Left lung (tissue), 10 donors: ENCODE results near the gene HIVEP3. TPM values are rescaled to one million over a fixed set of nuclear protein-coding genes. Genes with fewer than 3 reads are reported as not detected.

Source experiments
- ATAC-seq: fragments of 200-7000 bp; cut with Tn5 transposase; one replicate; pipeline ENCODE4 v1.9.1; 2020; ENCODE audit warnings: moderate library complexity
- DNase-seq, 4 donors: peaks; one replicate each; pipeline ENCODE4 v3.0.0-alpha.2; 2013 to 2020
- H3K27ac ChIP-seq, 2 donors: fragments of 200-600 bp; sonication (generic) in 1 of 2; one replicate each; pipeline versions ENCODE4 v1.5.0 to v1.8.0; 2020 to 2021
- H3K27me3 ChIP-seq, 2 donors: fragments of 200-600 bp; sonication (generic) in 1 of 2; one replicate each; pipeline versions ENCODE4 v1.5.0 to v1.8.0; 2020 to 2021
- H3K36me3 ChIP-seq, 2 donors: fragments of 200-600 bp; sonication (generic) in 1 of 2; one replicate each; pipeline versions ENCODE4 v1.5.0 to v1.8.0; 2020 to 2021
- H3K4me1 ChIP-seq, 2 donors: fragments of 200-600 bp; one replicate each; pipeline ENCODE4 v1.8.0; 2021
- H3K4me3 ChIP-seq, 2 donors: fragments of 200-600 bp; sonication (generic) in 1 of 2; one replicate each; pipeline versions ENCODE4 v1.5.0 to v1.8.0; 2020 to 2021; ENCODE audit warnings: mild to moderate bottlenecking in 1 of 2
- H3K9me3 ChIP-seq, 2 donors: fragments of 200-600 bp; sonication (generic) in 1 of 2; one replicate each; pipeline versions ENCODE4 v1.5.0 to v1.8.0; 2020 to 2021
- intact Hi-C, 2 donors: fragments of 100-400 bp; cut with DNase I; formaldehyde crosslinking; loops; one replicate each; pipeline versions ENCODE4 v1.11.2 to v1.14.2; 2022
- polyA plus RNA-seq, 6 donors: library from polyadenylated mRNA; unstranded; fragments of 120-200 nt; gene quantifications; one replicate each; pipeline ENCODE4 v1.2.1, GENCODE V29; 2013; ENCODE audit not compliant: insufficient read length in 6 of 6
- total RNA-seq, 2 donors: library from RNA; stranded (reverse); fragmentation: NEBNext Ultra II Directional; extraction: Animal tissue kit (Norgen Biotek cat#: 25700); gene quantifications; one replicate each; pipeline ENCODE4 v1.2.1, GENCODE V29; 2021
- TF ChIP-seq, protein P1 (sequence below), 2 donors: fragments of 200-600 bp; sonication (generic) in 1 of 2; IDR thresholded peaks; one replicate each; pipeline versions ENCODE4 v1.5.0 to v1.8.0; 2021; ENCODE audit warnings: antibody characterized with exemption in 2 of 2
- donor health status: DM: no; HTN: yes; CAD: no.
- donor health status: DM: no; HTN: no; CAD: no.

Gene HIVEP3
- total and polyA plus RNA-seq, 8 donors: 6.0 to 15.6 (median 7.4) TPM

- peaks cover 0 to 26% of the 10 kb centered on the region in 2 donors for H3K36me3 ChIP-seq
- TF ChIP-seq, protein P1, sequence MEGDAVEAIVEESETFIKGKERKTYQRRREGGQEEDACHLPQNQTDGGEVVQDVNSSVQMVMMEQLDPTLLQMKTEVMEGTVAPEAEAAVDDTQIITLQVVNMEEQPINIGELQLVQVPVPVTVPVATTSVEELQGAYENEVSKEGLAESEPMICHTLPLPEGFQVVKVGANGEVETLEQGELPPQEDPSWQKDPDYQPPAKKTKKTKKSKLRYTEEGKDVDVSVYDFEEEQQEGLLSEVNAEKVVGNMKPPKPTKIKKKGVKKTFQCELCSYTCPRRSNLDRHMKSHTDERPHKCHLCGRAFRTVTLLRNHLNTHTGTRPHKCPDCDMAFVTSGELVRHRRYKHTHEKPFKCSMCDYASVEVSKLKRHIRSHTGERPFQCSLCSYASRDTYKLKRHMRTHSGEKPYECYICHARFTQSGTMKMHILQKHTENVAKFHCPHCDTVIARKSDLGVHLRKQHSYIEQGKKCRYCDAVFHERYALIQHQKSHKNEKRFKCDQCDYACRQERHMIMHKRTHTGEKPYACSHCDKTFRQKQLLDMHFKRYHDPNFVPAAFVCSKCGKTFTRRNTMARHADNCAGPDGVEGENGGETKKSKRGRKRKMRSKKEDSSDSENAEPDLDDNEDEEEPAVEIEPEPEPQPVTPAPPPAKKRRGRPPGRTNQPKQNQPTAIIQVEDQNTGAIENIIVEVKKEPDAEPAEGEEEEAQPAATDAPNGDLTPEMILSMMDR (IDR thresholded peaks at IDR 0.05): no peak
- no peak overlapping the region for H3K27ac ChIP-seq
- no peak overlapping the region for H3K4me3 ChIP-seq
- peaks cover 0 to 12% of the 10 kb centered on the region in 2 donors for H3K4me1 ChIP-seq
- ATAC-seq (no peak), DNase-seq (no peak)
- H3K9me3 ChIP-seq: no peaks in the 10 kb centered on the region
- intact Hi-C loops: loop anchor here in 1 of 2 donors (10.0 kb wide), 1 partner anchor 229 kb away; no protein-coding TSS in a partner anchor
- no peaks in the 10 kb centered on the region for H3K27me3 ChIP-seq
Measured at GRCh38 chr1:41576206-41576605, 342.5 kb downstream of the HIVEP3 start.

GRCh38 chr1:41574842-41575241 is 343.9 kb downstream of the HIVEP3 start:
- DNase-seq (no peak), ATAC-seq (no peak)
- TF ChIP-seq, protein P1 (IDR thresholded peaks at IDR 0.05): no peak
- peaks cover 0 to 12% of the 10 kb centered on the region in 2 donors for H3K4me1 ChIP-seq
- H3K9me3 ChIP-seq: no peaks in the 10 kb centered on the region
- intact Hi-C loops: loop anchor here in 1 of 2 donors (10.0 kb wide), 1 partner anchor 230 kb away; no protein-coding TSS in a partner anchor
- peaks cover 0 to 33% of the 10 kb centered on the region in 2 donors for H3K36me3 ChIP-seq
- no peaks in the 10 kb centered on the region for H3K27me3 ChIP-seq
- H3K27ac ChIP-seq: no peak overlapping the region
- H3K4me3 ChIP-seq: no peak overlapping the region

GRCh38 chr1:41573785-41574713 is 344.7 kb downstream of the HIVEP3 start:
- DNase-seq (peak in 3 of 4 donors; percentile 71 to 87 (median 77)), ATAC-seq (peak; percentile 98)
- Histone ChIP-seq H3K4me1 (peaks cover 0 to 12% of the 10 kb centered on the region in 2 donors), H3K27ac (no peak overlapping the region), H3K36me3 (peaks cover 0 to 29% of the 10 kb centered on the region in 2 donors), H3K27me3 (no peaks in the 10 kb centered on the region), H3K9me3 (no peaks in the 10 kb centered on the region), H3K4me3 (no peak overlapping the region)
- intact Hi-C loops: loop anchor here in 1 of 2 donors (10.0 kb wide), 1 partner anchor 231 kb away; no protein-coding TSS in a partner anchor
- TF ChIP-seq, protein P1 (IDR thresholded peaks at IDR 0.05): peak; percentile 88

DNA sequence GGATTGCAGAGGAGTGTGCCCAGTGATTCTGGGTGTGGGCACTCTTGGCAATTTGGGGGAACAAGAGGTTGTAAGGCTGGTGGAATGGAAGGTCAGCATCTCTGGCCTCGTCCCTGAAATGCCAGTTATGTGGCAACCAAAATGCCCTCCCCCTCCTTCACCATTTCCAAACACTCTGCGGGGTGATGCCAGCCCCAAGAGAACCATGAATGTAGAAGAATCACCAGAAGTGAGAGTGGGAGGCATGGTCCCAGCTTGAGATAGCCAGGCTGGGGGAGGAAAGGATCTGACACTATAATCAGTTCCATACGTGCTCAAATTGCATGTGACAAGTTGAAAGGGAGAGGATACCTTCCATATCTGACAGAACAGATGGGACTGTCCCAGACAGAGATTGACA is 345.5 kb downstream of the HIVEP3 start:
- Histone ChIP-seq H3K36me3 (peaks cover 0 to 29% of the 10 kb centered on the region in 2 donors), H3K4me1 (peaks cover 0 to 12% of the 10 kb centered on the region in 2 donors), H3K9me3 (no peaks in the 10 kb centered on the region), H3K27ac (no peak overlapping the region), H3K27me3 (no peaks in the 10 kb centered on the region), H3K4me3 (no peak overlapping the region)
- intact Hi-C loops: loop anchor here in 1 of 2 donors (10.0 kb wide), 1 partner anchor 232 kb away; no protein-coding TSS in a partner anchor
- TF ChIP-seq, protein P1 (IDR thresholded peaks at IDR 0.05): no peak
- ATAC-seq (no peak), DNase-seq (no peak)

DNA sequence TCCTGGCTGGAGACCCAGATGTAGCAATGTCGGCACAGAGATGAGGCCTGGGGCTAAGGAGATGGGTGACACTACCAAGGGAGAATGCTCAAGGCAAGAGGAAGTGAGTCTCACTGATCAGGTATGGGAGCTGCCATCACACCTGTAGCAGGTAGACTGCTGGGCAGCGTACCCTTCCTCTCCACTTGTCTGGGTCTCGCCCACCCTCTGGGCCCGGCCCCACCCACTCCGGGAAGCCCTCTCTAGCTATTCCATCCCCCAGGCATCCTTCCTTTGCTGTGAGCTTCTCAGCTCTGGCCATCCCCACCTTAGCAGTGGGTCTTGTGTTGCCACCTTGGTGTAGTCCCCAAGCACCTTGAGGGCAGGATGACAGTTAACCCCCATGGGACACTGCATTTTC is 346.5 kb downstream of the HIVEP3 start:
- Histone ChIP-seq H3K27me3 (no peaks in the 10 kb centered on the region), H3K4me3 (no peak overlapping the region), H3K4me1 (peaks cover 0 to 12% of the 10 kb centered on the region in 2 donors), H3K36me3 (peaks cover 0 to 29% of the 10 kb centered on the region in 2 donors), H3K27ac (no peak overlapping the region), H3K9me3 (no peaks in the 10 kb centered on the region)
- TF ChIP-seq, protein P1 (IDR thresholded peaks at IDR 0.05): no peak
- DNase-seq (no peak), ATAC-seq (no peak)
- intact Hi-C loops: loop anchor here in 1 of 2 donors (10.0 kb wide), 1 partner anchor 233 kb away; no protein-coding TSS in a partner anchor
